Aorta (tissue), 5 donors: Measurements from ENCODE around the gene CISTR. TPM values are rescaled to one million over a fixed set of nuclear protein-coding genes. Genes with fewer than 3 reads are reported as not detected.
"Not testable (repeated sequence)": the region's sequence is repeated elsewhere in the genome, so short reads cannot be mapped to it uniquely, and the experiment has no call there.

Source experiments
- ATAC-seq: fragments of 200-7000 bp; cut with Tn5 transposase; one replicate; pipeline ENCODE4 v1.9.1; 2022; ENCODE audit warnings: moderate library complexity; ENCODE audit not compliant: low FRiP score
- DNase-seq, 2 donors: peaks; one replicate each; pipeline ENCODE4 v3.0.0-alpha.2; 2020
- H3K27ac ChIP-seq, 2 donors: one replicate each; pipeline ENCODE4 v1.5.1; 2013; ENCODE audit warnings: low read length in 2 of 2, mild to moderate bottlenecking in 2 of 2, moderate library complexity in 2 of 2, control low read depth in 1 of 2, inconsistent platforms in 1 of 2, low read depth in 1 of 2
- H3K27me3 ChIP-seq, 2 donors: one replicate each; pipeline ENCODE4 v1.6.1; 2013; ENCODE audit warnings: control low read depth in 1 of 2, low read length in 1 of 2, mild to moderate bottlenecking in 1 of 2, moderate library complexity in 1 of 2; ENCODE audit not compliant: insufficient read depth in 2 of 2, control insufficient read depth in 1 of 2
- H3K36me3 ChIP-seq, 2 donors: one replicate each; pipeline ENCODE4 v1.6.1; 2013; ENCODE audit warnings: control low read depth in 1 of 2, low read length in 1 of 2, mild to moderate bottlenecking in 1 of 2; ENCODE audit not compliant: insufficient read depth in 2 of 2, control insufficient read depth in 1 of 2
- H3K4me1 ChIP-seq, 2 donors: one replicate each; pipeline ENCODE4 v1.6.1; 2013; ENCODE audit warnings: low read length in 2 of 2, control low read depth in 1 of 2, mild to moderate bottlenecking in 1 of 2, moderate library complexity in 1 of 2; ENCODE audit not compliant: insufficient read depth in 2 of 2, control insufficient read depth in 1 of 2
- H3K4me3 ChIP-seq, 2 donors: one replicate each; pipeline ENCODE4 v1.5.1; 2013; ENCODE audit warnings: low read length in 2 of 2, control low read depth in 1 of 2, mild to moderate bottlenecking in 1 of 2
- H3K9me3 ChIP-seq: one replicate; pipeline ENCODE4 v1.6.1; 2013; ENCODE audit warnings: mild to moderate bottlenecking, low read length; ENCODE audit not compliant: control insufficient read depth
- WGBS, 2 donors: extraction: QIAGEN DNeasy Blood & Tissue Kit; methylation state at CpG; one replicate each; pipeline ENCODE4 v1.1.7; 2013; 5-methylcytosine and 5-hydroxymethylcytosine counted together
- intact Hi-C, 2 donors: fragments of 100-400 bp; cut with DNase I; formaldehyde crosslinking; loops; one replicate each; pipeline versions ENCODE4 v1.14.2 to v1.15.0; 2022
- polyA plus RNA-seq, 2 donors: library from polyadenylated mRNA; stranded (reverse); fragments of 200-250 nt; gene quantifications; one replicate each; pipeline ENCODE4 v1.2.3, GENCODE V29; 2013
- total RNA-seq, 2 donors: library from RNA; stranded (reverse); fragmentation: NEBNext Ultra II Directional; extraction: Animal tissue kit (Norgen Biotek cat#: 25700); gene quantifications; one replicate each; pipeline ENCODE4 v1.2.1, GENCODE V29; 2021
- donor health status: healthy with polysubstance abuse.
- donor health status: Bipolar disorder and iron deficiency.
- donor health status: DM: no; HTN: no; CAD: no.
- donor health status: DM: no; HTN: no; CAD: no.
- donor health status: DM: yes; HTN: yes; CAD: no.

Gene CISTR
- total and polyA plus RNA-seq, 4 donors, result not detected

DNA sequence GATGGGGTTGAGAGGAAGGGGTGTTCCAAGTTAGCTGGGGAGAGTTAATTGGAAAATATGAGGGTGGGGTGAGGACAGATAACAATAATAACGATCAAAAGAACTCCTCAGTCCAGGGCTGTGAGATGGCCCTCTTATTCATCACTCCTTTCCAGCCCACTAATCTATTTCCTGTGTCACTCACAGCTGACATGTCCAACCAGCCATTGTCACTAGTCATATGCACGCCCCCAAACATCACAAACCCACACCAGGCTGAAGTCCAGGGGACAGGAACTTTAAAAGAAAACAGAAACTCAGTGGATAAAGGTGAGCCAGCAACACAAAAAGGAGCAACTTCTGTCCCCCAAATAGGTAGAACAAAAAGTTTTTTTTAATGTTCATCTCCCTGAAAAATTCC is 25.4 kb downstream of the CISTR start:
- no peaks in the 10 kb centered on the region for H3K27me3 ChIP-seq
- peaks cover 3 to 9% of the 10 kb centered on the region in 2 donors for H3K4me1 ChIP-seq
- 5% methylated on average over 2 of the region's 2 CpGs for WGBS, 2 donors
- ATAC-seq, result no peak
- no peaks in the 10 kb centered on the region for H3K9me3 ChIP-seq
- peaks cover 3 to 9% of the 10 kb centered on the region in 2 donors for H3K36me3 ChIP-seq
- no peak overlapping the region for H3K27ac ChIP-seq
- H3K4me3 ChIP-seq, result peak overlapping the region; percentile 67 to 98
- DNase-seq, result no peak
- intact Hi-C loops, result no loop called here

DNA sequence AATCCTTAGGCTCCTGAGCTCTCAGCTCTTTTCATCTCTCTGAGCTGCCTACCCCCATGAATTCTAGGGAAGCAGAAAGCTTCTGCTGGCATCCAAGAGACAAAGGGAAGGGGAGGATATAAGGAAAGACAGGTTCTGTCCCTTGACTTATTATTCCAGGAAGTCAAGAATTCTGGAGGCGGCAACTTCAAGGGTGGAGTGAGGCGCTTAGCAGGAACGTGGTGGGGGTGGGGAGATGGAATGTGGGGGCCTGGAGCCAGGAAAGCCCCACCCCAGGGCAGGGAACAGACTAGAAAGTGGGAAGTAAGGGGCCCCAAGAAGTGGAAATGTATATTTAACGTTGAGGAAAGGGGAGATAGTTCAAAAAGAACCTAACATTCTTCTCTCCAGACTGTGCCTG is 26.0 kb downstream of the CISTR start:
- ATAC-seq, result no peak
- intact Hi-C loops, result no loop called here
- Histone ChIP-seq H3K4me3 (peak overlapping the region in 1 of 2 donors; percentile 17), H3K9me3 (no peaks in the 10 kb centered on the region), H3K27me3 (no peaks in the 10 kb centered on the region), H3K27ac (no peak overlapping the region), H3K36me3 (peaks cover 3 to 9% of the 10 kb centered on the region in 2 donors), H3K4me1 (peaks cover 3 to 9% of the 10 kb centered on the region in 2 donors)
- WGBS, 2 donors, result 11 to 16% methylated on average over 4 of the region's 4 CpGs
- no peak for DNase-seq

DNA sequence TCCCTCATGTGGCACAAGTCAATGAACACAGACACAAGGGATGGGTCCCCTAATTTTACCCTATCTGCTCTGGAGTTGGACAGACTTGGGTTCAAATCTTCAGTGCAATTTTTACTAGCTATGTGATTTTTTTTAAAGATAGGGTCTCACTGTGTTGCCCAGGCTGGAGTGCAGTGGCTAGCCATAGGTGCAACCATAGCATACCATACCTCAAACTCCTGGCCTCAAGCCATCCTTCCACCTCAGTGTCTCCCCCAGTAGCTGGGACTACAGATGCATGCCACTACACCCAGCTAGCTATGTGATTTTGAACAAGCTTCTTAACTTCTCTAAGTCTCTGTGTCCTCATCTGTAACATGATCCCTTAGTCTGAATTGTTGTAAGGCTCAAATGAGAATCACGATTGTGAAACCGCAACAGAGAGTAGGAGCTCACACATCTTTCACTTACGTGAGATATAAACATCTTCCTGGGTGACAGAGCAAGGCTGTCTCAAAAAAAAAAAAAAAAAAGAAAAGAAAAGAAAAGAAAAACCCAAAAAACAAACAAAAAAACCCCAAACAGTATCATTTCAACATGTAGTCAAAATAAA is 29.2 kb downstream of the CISTR start:
- intact Hi-C loops, result no loop called here
- Histone ChIP-seq H3K4me3 (no peak overlapping the region), H3K36me3 (peaks cover 3 to 12% of the 10 kb centered on the region in 2 donors), H3K27me3 (no peaks in the 10 kb centered on the region), H3K9me3 (no peaks in the 10 kb centered on the region), H3K27ac (no peak overlapping the region), H3K4me1 (peaks cover 3 to 5% of the 10 kb centered on the region in 2 donors)
- DNase-seq, result no peak
- no peak for ATAC-seq
- WGBS, 2 donors, result 82 to 86% methylated on average over 3 of the region's 3 CpGs

DNA sequence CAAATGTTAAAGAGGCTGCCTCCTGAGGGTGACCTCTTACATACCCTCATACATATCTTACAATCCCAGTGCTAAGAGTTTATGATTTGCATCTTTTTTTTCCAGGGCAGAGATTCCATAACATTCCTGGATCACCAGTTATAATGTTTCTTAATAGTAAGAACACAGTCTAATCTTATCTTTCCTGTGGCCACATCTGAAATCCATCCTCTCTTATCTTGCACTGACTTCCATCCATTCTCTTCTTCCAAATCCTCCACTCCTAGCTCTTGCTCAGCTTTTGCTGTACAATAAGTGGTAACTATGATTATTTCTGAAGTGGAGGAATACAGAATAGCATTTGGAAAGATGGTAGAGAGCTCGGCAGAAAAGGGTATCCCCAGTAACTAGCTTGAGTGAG is 30.8 kb downstream of the CISTR start:
- H3K9me3 ChIP-seq, result no peaks in the 10 kb centered on the region
- 48 to 72% methylated on average over 1 of the region's 1 CpG for WGBS, 2 donors
- H3K4me3 ChIP-seq, result no peak overlapping the region
- peaks cover 0 to 5% of the 10 kb centered on the region in 2 donors for H3K4me1 ChIP-seq
- DNase-seq (no peak), ATAC-seq (no peak)
- H3K36me3 ChIP-seq, result peaks cover 3 to 14% of the 10 kb centered on the region in 2 donors
- intact Hi-C loops, result no loop called here
- no peaks in the 10 kb centered on the region for H3K27me3 ChIP-seq
- H3K27ac ChIP-seq, result no peak overlapping the region

DNA sequence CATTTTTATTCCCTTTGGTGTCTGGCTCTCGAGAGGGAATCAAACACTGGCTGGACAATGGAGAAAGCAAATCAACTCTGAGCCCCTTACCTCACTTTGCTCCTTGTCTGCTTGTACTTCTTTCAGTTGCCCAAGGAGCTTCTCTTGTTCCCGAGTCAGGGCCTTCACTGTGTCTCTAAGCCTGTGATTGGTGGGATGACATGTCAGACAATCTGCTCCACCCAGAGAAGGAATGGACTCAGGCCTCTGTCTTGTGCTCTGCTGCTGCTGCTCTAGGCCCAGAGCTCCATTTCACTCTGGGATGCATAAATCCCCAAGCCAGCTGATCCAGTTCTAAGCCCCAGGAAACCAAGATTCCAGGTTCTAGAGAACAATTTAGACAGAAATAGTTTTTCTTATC is 32.1 kb downstream of the CISTR start:
- no peak overlapping the region for H3K4me3 ChIP-seq
- DNase-seq (no peak), ATAC-seq (no peak)
- H3K36me3 ChIP-seq, result peaks cover 13 to 25% of the 10 kb centered on the region in 2 donors
- WGBS, 2 donors, result 59 to 65% methylated on average over 2 of the region's 2 CpGs
- H3K27me3 ChIP-seq, result no peaks in the 10 kb centered on the region
- H3K27ac ChIP-seq, result no peak overlapping the region
- H3K4me1 ChIP-seq, result no peaks in the 10 kb centered on the region
- intact Hi-C loops, result no loop called here
- no peaks in the 10 kb centered on the region for H3K9me3 ChIP-seq

DNA sequence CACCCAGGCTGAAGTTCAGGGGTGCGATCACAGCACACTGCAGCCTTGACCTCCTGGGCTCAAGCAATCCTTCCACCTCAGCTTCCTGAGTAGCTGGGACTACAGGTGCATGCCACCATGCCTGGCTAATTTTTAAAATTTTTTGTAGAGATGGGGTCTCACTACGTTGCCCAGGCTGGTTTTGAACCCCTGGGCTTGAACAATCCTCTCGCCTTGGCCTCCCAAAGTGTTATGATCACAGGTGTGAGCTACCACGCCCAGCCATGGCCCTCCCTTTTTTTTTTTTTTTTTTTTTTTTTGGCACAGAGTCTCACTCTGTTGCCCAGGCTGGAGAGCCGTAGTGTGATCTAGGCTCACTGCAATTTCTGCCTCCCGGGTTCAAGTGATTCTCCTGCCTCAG is 33.2 kb downstream of the CISTR start:
- 80 to 85% methylated on average over 5 to 6 of the region's 6 CpGs for WGBS, 2 donors
- intact Hi-C loops, H3K27ac ChIP-seq, ATAC-seq, H3K4me1 ChIP-seq, H3K9me3 ChIP-seq, H3K4me3 ChIP-seq, H3K27me3 ChIP-seq, DNase-seq: not testable (repeated sequence)
- peaks cover 18 to 30% of the 10 kb centered on the region in 2 donors for H3K36me3 ChIP-seq

DNA sequence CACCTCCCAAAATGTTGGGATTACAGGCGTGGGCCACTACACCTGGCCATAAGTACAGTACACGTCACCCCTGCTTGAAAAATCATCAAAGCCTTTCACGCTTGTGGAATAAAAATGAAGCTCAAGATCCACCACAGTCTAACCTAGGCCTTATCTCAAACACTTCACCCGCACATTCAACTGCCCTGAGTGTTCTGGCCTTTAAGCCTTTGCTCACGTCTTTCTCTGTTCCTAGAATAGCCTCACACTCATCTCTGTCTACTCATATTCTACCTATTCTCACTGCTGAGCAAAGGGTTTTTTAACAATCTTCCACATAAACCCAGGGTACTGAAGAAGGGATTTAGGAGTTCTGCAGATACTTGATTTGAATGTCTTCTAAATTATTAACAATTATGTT is 34.5 kb downstream of the CISTR start:
- no peaks in the 10 kb centered on the region for H3K9me3 ChIP-seq
- intact Hi-C loops, result no loop called here
- DNase-seq, result no peak
- no peak overlapping the region for H3K4me3 ChIP-seq
- no peak overlapping the region for H3K27ac ChIP-seq
- H3K36me3 ChIP-seq, result peaks cover 17 to 27% of the 10 kb centered on the region in 2 donors
- no peaks in the 10 kb centered on the region for H3K27me3 ChIP-seq
- no peaks in the 10 kb centered on the region for H3K4me1 ChIP-seq
- 78 to 81% methylated on average over 5 of the region's 5 CpGs for WGBS, 2 donors
- ATAC-seq, result no peak

DNA sequence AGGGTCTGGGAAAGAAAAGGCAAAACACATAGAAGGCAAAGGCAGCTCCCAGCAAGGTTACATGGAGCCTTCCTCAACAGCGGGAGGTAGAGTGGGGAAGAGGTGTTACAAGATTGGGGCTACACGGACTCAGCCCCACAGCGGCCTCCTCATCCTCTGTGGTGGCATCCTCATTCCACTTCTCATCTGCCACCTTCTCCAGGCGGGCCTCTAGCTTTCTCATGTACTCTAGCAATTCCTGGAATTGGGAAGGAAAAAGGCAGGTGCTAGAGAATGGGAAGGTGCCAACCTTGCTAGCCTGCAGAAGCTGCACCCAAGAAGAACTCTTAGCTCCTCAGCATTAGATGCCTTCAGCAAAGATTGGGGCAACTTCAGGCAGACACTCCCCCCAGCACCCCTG is 37.8 kb downstream of the CISTR start:
- Histone ChIP-seq H3K4me3 (no peak overlapping the region), H3K27ac (no peak overlapping the region), H3K4me1 (no peaks in the 10 kb centered on the region), H3K27me3 (no peaks in the 10 kb centered on the region), H3K36me3 (peaks cover 17 to 18% of the 10 kb centered on the region in 2 donors), H3K9me3 (no peaks in the 10 kb centered on the region)
- no peak for DNase-seq
- no peak for ATAC-seq
- intact Hi-C loops, result no loop called here
- WGBS, 2 donors, result 68 to 88% methylated on average over 4 of the region's 4 CpGs

DNA sequence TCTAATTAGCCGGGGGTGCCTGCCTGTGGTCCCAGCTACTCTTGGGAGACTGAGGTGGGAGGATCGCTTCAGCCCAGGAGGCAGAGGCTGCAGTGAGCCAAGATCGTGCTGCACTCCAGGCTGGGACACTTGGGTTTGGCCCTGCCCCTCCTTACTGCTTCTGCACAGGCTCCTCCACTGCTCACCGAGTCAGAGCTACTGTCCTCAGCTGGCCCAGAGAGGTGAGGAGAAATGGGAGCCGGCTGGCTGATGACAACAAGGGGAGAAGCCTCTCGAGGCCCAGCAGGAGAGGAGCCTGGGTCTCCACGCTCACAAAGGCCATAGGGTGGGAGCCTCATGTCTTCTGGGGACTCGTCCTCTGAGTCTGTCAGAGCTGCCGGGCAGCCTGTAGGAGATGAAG is 38.3 kb downstream of the CISTR start:
- Histone ChIP-seq H3K4me3 (no peak overlapping the region), H3K4me1 (no peaks in the 10 kb centered on the region), H3K27me3 (no peaks in the 10 kb centered on the region), H3K27ac (no peak overlapping the region), H3K9me3 (no peaks in the 10 kb centered on the region), H3K36me3 (peaks cover 17 to 18% of the 10 kb centered on the region in 2 donors)
- WGBS, 2 donors, result 76 to 78% methylated on average over 9 of the region's 9 CpGs
- no peak for DNase-seq
- ATAC-seq, result no peak
- intact Hi-C loops, result no loop called here
